IPS-NIHi11 (cell line): ENCODE data around the gene PRM2.

Experiments used
- DNase-seq: peaks from one replicate; pipeline ENCODE4 v3.0.0; 2012; ENCODE audit warnings: mixed read lengths, low spot score

Gene PRM2

DNA sequence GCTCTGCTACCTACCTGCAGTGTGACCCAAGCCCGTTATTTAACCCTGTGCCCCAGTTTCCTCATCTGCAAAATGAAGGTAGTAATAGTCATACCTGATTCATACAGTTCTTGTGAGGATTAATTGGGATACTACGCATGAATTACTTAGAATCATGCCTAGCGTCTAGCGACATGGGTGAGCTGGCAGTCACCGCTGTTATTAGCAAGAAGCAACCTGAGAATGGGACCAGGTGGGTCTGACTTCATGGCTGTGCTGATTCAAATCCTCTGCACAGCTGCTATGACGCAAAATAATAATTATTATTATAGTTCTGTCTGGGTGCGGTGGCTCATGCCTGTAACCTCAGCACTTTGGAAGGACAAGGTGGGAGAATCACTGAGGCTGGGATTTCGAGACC, 28.1 kb downstream of the PRM2 start:
- DNase-seq: no peak

DNA sequence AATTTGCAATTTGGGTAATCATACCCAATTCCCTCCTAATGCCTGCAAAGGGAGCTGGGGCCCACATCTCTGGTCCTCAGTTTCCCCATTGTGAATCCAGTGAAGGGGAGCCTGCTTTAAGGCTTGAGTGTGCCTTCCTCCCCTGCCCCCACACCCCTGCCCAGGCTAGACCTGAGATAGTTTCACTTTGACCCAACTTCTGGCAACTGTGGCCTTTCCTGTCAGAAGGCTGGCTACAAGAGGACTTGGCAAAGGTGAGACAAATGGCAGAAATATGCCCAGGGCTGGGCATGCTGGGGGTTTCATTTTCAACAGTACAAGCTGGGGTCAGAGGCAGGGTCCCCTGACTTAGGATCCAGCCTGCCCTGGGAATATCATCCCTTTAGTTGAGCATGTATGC, 30.3 kb downstream of the PRM2 start:
- DNase-seq: no peak

DNA sequence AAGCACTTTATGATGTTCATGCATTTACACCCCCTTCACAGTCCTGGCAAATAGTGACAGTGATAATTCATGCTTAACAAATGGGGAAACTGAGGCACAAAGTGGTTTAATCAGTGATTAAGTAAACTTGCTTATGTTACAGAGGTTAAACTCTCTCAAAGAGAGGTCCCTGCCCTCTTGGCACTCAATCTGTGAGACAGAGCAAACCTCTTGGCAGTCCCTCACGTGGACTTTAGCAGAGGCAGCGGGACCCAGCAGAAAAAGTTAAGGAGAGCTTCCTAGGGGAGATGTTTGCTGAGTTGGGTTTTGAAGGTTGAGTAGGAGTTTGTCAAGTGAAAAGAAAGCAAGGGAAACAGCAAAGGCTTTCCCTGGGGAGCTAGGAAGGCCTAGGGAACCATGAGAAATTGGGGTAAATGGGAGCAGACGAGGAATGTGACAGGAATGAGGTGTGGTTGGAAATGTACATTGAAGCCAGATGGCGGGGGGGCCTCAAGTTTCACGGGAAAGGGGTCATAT, 31.0 kb downstream of the PRM2 start:
- DNase-seq: no peak

DNA sequence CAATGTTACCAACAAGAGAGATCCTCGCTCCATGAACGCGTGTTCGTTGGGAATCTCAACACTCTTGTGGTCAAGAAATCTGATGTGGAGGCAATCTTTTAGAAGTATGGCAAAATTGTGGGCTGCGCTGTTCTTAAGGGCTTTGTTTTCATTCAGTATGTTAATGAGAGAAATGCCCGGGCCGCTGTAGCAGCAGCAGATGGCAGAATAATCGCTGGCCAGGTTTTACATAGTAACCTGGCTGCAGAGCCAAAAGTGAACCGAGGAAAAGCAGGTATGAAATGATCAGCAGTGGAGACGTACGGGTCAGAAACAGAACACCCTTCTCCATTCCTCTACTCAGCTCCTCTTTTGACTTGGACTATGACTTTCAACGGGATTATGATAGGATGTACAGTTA, 33.6 kb downstream of the PRM2 start:
- no peak for DNase-seq

DNA sequence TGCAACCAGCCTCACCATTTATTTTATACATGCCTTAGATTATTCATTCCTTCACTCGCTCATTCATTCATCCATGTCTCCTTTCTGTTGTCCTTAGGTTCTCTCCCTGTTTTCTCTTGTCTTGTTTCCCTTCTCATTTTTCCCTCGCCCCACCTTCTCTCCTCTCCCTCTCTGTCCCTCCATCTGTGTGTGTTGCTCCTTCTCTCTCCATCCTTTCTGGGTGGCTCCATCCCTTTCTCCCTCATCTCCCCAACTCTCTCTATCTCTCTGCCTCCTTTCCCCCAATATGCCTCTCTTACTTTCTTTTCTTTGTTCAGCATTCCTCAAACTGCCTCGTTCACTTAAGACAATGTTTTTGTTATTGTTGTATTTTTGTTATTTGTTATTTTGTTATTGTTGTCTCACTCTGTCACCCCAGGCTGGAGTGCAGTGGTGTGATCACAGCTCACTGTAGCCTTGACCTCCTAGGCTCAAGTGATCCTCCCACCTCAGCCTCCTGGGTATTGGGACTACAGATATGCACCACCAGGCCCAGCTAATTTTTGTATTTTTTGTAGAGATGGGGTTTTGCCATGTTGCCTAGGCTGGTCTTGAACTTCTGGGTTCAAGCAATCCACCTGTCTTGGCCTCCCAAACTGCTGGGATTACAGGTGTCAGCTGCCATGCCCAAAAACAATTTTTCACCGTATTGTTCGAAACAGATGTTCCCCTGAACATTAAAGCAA, 34.6 kb downstream of the PRM2 start:
- DNase-seq: no peak

DNA sequence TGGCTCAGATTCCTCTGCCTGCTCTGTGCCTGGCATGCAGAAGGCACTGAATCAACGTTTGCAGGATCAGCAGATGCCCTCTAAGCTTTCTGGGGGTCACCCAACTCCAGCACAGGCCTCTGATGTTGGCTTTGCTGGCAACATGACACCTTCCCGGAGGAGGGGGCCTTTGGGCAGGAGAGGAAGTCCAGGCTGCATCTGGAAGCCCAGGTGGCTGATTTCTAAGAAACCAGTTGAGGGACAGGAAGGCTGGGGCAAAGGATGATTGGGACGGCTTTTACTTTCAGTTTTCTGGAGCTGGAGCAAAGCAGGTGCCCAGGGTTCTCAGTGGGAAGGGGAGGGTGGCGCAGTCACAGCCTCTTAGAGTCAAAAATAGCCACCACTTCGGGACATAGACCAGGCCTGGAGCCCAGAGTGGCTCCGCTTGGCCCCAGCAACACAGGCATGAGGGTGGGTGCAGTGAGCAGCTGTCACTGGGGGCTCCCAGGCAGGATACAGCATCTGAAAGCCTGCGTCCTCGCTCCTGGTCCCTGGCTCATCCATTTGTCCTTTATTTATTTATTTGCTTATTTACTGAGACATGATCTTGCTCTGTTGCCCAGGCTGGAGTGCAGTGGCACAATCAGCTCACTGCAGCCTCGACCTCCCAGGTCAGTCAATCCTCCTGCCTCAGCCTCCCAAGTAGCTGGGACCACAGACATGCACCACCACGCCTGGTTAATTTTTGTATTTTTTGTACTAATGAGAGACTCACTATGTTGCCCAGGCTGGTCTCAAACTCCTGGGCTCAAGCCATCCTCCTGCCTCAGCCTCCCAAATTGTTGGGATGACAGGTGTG, 35.4 kb downstream of the PRM2 start:
- DNase-seq: no peak

DNA sequence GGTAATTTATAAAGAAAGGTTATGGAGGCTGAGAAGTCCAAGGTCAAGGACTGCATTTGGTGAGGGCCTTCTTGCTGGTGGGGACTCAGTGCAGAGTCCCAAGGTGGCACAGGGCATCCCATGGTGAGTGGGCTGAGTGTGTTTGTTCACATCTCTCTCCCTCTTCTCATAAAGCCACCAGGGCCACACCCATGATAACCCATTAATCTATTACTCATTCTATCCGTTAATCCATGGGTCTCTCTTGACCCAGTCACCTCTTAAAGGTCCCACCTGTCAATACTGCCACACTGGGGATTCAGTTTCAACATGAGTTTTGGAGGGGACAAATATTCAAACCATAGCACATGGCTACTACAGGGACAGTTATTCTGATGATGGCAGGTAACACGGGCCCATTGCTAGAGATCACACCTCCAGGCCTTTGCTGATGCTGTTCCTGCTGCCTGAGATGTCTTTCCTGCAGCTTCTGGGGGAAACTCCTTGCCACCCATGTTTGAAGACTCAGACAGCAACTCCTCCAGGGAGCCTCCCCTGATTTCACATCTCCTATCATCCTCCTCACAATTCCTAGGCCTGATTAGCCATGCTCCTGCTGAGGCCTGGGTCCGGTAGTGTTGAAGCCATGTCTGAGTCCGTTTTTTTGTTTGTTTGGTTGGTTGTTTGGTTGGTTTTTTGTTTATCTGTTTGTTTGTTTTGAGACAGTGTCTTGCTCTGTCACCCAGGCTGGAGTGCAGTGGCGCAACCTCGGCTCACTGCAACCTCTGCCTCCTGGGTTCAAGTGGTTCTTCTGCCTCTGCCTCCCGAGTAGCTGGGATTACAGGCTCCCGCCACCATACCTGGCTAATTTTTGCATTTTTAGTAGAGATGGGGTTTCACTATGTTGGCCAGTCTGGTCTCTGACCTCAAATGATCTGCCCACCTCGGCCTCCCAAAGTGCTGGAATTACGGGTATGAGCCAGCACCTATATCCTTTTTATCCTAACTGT, 36.3 kb downstream of the PRM2 start:
- no peak for DNase-seq

DNA sequence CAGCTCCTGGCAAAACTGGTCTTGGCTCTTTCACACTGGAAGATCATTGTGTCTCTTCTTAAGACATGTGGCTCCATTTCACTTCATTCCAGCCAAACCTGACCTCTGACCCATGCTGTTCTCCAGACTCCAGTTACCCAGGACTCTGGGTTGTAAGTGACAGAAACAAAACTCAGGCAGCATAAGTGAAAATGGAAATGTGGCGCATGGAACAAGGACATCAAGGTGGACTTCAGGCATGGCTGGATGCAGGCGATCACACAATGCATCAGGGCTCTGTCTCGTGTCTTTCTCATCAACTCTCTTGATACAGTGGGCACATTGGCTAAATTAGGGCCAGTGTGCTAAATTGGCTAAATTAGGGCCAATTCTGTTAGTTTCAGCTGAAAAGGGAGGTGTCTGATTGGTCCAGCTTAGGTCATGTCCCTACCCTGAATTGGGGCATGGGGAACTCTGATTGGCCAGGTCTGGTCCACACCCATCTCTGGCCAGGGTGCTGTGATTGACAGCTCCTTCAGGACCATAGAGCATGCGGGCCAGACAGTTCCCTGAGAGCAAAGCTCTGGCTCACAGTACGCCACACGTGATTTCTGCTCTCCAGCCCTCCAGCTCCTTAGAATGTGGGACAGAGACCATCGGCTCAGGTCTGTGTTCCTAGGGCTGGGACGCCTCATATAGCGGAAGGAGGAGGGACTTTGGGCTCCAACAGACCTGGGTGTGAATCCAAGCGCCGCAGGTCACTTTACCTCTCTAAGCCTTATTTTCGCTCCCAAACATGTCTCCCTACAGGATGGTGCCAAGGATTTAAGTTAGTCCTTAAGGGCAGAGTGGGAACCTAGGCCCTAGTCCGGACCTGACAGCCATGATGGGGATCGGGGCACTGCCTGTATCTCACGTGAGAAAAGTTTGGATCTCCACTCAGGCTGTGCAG, 37.7 kb downstream of the PRM2 start:
- peak; percentile 72 for DNase-seq

DNA sequence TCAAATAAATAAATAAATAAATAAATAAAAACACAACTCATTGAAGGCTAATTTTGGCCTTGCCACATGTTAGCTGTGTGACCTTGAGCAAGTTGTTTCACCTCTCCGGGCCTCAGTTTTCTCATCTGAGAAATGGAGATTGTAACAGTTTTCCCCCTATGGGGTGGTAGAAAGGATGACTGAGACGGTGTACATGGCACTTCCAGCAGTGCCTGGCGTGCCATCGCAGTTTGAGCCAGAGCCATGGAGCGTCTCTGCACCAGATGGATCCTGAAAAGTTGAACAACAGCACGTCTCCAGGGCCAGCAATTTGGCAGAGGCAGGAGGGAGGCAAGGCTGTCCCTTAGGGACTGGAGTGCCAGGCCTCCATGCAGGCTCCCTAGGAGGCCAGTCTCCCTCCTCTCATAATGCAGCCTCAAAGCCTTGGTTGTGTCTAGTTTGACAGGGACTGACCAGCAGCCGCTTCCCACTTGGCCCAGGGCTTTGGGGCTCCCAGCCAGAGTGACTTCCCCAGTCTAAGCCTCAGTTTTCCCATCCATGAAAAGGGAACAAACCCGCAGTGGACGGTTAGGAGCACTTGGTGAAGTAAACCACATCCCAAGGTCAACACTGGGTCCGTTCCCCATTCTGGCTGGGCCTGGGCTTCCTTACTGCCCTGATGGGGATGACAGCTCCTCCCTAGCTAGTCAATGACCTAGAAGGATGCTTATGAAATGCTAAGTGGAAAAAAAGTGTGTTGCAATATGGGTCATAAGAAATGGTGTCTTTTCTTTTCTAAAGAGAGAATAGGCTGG, 39.6 kb downstream of the PRM2 start:
- DNase-seq: no peak

DNA sequence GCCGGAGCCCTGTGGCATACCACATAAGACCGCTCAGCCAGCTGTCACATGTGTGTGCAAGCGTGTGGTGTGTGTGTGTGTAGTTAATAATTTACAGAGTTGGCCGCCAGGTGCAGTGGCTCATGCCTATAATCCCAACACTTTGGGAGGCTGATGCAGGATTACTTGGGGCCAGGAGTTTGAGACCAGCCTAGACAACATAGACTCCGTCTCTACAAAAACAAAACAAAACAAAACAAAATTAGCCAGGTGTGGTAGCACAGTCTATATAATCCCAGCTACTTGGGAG, 40.6 kb downstream of the PRM2 start:
- DNase-seq: no peak

DNA sequence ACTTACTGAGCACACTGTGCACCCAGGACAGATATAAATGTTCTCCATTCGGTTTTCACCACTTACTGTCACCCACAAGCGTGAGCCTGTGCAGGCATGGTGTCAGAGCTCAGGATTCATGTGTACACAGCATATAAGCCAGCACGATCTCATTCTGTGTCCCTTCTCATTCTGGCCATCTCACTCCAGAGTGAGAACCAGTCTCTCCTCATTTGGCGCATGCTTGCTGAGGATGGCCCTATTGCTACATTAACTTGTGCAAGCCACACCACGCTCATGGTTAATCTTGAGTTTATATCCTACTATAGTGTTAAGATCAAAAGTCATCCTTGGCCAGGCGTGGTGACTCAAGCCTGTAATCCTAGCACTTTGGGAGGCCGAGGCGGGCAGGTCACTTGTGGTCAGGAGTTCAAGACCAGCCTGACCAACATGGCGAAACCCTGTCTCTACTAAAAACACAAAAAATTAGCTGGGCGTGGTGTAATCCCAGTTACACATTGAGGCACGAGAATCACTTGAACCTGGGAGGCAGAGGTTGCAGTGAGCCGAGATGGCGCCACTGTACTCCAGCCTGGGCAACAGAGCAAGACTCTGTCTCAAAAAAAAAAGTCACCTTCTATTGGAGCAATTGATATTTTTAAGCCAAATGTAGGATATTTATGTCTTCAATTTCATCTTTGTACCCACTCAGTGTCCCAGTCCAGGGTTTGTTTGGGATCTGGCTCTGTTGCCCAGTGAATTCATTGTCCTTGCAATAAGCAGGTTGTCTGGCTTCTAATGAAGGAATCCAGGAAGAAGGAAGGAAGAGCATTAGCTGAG, 41.2 kb downstream of the PRM2 start:
- DNase-seq: no peak

DNA sequence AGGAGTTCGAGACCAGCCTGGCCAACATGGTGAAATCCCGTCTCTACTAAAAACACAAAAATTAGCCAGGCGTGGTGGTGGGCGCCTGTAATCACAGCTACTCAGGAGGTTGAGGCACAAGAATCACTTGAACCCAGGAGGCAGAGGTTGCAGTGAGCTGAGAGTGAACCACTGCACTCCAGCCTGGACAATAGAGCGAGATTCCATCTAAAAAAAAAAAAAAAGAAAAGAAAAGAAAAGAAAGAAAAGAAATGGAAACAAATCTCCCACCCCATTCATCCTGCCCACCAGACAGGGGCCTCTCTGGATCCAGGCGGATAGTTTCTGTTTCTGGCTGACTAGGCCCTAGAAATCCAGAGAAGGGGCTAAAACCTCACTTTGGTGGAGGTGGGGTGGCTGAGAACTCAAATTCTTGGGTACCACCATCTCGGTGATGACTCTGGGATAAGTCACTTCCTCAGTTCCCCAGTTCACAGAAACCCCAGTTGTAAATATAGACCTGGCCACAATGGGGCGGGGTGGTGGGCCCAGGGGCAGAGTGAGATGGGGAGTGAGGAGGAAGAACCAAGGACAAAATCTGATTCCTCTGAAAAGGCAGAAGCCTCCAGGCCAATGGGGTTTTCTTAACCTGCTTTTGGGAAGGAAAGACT, 42.4 kb downstream of the PRM2 start:
- DNase-seq: no peak

DNA sequence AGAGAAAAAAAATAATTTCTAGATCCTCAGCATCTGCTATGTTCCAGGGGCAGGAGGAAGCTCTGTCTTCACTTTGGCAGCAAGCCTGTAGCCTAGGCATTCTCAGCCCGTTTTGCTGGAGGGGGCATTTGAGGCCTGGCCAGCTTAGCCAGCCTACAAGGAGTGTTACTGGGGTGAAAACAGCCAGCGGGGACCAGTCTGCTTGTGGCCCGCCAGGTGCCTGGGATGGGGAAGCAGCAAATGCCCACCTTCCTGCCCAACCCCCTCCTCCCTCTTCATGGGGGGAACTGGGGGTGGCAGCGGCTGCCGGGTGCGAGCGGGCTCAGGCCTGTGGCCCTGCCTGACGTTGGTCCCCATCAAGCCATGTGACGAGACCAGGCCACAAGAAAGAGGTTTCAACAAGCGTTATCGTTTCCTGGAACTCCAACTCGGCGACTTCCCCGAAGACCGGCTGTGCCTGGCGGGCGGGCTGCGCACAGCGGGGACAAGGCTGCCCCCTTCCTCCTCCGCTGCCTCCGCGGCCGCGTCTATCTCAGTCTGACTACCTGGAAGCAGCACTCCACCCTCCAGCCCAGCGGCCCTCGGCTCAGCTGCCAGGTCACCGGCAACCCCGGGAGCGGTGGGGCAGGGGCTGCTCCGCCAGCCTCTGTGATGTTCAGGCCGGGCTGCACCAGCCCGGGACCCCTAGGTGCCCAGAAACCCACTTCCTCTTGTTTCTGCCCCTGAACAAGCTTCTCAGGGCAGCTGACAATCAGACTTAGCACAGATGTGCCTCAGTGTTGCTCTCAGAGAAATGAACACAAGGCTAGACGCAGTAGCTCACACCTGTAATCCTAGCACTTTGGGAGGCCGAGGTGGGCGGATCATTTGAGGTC, 43.2 kb downstream of the PRM2 start:
- peak; percentile 64 for DNase-seq

DNA sequence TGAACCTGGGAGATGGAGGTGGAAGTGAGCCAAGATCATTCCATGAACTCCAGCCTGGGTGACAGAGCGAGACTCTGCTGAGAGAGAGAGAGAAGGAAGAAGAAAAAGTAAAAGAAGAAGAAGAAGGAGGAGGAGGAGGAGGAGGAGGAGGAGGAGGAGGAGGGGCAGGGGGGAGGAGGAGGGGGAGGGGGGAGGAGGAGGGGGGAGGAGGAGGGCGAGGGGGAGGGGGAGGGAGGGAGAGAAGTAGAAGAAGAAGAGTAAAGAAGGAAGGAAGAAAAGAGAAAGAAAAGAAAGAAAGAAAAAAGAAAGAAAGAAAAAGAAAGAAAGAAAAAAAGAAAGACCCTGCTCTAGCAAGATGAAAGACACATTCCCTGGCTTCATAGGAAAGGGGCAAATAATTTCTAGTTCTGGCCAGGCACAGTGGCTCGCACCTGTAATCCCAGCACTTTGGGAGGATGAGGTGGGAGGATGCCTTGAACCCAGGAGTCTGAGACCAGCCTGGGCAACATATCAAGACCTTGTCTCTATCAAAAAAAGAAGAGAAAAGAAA, 43.9 kb downstream of the PRM2 start:
- DNase-seq: no peak

DNA sequence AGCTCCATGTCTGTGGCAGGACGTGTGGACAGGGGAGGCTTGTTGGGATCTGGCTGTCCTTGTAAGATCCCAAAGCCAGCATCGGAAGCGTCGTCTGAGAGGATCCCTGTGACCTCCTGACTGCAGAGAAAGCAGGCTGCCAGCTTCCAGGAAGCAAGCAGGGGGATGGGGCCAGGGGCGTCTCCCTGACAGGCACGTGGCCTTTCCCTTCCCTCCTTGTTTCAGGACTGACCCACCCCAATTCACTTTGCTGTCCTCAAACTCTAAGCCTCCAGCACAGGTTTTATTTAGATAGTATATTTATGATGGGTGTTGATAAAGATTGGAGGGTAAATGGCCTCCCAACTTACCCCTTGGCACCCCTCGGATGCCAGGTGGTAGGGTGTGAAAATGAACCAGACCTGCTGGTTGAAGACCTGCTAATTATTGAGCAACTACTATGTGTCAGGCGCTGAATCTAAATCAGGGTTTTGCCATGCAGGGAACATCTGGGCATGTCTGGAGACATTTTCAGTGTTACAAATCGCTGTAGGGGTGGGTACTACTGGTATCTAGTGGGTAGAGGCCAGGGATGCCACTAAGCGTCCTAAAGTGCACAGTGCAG, 44.8 kb downstream of the PRM2 start:
- DNase-seq: no peak

DNA sequence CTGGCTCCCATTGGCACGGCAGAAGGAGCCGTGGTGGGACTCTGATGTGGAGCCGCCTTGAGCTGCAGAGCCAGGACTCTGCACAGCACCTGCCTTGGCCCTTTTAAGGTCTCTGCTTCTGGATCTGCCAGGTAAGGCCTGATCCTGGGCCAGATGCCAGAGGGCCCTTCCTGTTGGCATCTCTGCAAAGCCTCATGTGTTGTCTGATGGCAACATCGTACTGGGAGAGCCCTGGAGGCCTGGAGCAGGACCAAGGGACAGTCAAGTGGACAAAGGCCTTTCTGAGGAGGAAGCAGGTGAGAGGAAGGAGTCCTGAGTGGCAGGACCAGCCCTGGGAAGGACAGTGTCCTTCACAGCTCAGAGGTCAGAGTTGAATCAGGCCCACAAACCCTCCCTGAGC, 46.4 kb downstream of the PRM2 start:
- DNase-seq: no peak

DNA sequence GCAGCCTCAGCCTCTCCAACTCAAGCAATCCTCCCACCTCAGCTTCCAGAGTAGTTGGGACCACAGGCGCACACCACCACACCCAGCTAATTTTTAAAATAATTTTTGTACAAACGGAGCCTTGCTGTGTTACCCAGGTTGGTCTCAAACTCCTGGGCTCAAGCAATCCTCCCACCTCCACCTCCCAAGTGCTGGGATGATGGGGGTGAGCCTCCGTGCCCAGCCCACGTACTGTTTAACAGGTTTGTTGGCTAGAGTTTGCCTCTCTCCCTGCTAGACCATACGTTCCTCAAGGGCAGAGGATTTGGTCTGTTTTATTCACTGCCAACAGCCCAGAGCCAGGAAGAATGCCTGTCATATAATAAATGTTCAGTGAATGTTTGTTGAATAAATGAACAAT, 46.8 kb downstream of the PRM2 start:
- DNase-seq: no peak
